Keratinocyte (primary cell): ENCODE results near the gene STYXL1.

Experiments
- EZH2 ChIP-seq: IDR thresholded peaks from one replicate; pipeline ENCODE4 v1.6.1; 2012; ENCODE audit warnings: inconsistent platforms, mild to moderate bottlenecking, low read length, moderate library complexity
- TF ChIP-seq, protein P1 (sequence below), 3 experiments: IDR thresholded peaks in 1 of 3; conservative IDR thresholded peaks in 1 of 3; optimal IDR thresholded peaks in 1 of 3; 2 replicates in 2 of 3; 3 replicates in 1 of 3; pipeline versions ENCODE3 to v1.5.1; 2011; ENCODE audit warnings: low read length in 3 of 3, mild to moderate bottlenecking in 3 of 3, moderate library complexity in 2 of 3, control low read depth in 1 of 3, inconsistent platforms in 1 of 3; ENCODE audit not compliant: insufficient read depth in 2 of 3; ENCODE audit errors: extremely low read depth in 1 of 3

DNA sequence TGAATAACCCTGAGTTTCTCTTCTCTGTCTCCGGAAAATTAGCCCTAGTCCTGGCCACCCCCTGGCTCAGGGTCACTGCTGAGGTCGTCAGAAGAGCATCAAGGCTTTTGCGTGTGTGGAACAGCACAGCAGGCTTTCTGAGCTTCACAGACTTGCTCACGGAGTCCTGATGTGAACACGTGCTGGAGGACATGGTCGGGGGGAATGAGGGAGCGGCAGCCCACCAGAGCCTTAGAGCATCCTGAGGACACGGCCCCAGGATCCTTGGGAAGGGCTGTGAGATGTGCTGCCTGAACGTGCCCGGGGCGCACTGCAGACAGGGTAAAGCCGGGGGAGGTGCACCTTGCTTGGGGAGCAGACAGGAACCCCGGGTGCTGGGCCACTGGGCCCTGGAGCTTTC, 82.2 kb downstream of the STYXL1 start:
- TF ChIP-seq, protein P1, sequence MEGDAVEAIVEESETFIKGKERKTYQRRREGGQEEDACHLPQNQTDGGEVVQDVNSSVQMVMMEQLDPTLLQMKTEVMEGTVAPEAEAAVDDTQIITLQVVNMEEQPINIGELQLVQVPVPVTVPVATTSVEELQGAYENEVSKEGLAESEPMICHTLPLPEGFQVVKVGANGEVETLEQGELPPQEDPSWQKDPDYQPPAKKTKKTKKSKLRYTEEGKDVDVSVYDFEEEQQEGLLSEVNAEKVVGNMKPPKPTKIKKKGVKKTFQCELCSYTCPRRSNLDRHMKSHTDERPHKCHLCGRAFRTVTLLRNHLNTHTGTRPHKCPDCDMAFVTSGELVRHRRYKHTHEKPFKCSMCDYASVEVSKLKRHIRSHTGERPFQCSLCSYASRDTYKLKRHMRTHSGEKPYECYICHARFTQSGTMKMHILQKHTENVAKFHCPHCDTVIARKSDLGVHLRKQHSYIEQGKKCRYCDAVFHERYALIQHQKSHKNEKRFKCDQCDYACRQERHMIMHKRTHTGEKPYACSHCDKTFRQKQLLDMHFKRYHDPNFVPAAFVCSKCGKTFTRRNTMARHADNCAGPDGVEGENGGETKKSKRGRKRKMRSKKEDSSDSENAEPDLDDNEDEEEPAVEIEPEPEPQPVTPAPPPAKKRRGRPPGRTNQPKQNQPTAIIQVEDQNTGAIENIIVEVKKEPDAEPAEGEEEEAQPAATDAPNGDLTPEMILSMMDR (optimal IDR thresholded peaks at IDR 0.05 in 1 of 3, IDR thresholded peaks at IDR 0.05 in 1 of 3, conservative IDR thresholded peaks at IDR 0.05 in 1 of 3; ENCODE audit: extremely low read depth in 1 of 3, insufficient read depth in 2 of 3, low read length in 3 of 3): no peak
- no peak for TF ChIP-seq EZH2
